Measurements from ENCODE around the gene SLC4A9.
A peak's percentile ranks its signal among the peaks of the same experiment; 100 is the strongest.

SLC4A9 gene

DNA sequence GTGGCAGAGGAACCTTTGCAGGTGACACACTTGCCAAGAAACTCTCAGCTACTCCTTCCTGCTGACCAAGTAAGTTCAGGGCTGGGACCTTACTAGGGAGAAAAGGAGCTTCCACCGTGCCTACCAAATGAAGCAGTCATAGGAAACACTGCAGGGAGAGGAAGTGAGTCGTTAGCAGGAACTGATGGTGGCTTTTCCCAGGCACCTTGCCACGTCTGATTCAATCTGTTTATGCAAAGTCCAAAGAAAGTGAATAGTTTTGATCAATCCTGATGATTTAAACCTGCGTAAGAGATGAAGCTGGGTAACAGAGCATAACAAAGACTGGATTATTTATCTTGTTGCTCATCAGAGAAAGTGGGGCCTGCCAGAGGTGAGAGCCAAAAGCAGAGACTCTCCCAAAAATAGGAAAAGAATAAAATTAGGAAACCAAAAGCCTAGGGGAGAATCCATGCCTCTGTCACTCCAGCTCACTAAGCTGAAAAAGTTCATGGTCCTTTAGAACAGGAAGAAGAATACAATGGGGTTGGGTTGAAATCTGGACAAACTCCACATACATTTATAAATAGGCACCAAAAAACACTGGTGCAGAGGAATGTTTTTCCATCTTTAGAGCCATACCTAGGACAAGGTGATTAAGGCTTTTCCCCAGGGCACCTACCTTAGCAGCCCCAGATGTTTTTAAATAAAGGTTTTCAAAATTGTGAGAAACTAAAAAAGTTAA is 47.8 kb upstream of the SLC4A9 start:
- H3K9ac ChIP-seq (ENCODE audit: low read length) = peak overlapping the region; percentile 78
- no peak overlapping the region for H3K23ac ChIP-seq (ENCODE audit: low read length in 2 of 2)
- H3K36me3 ChIP-seq (ENCODE audit: control insufficient read depth in 1 of 2, insufficient read depth in 2 of 2, low read depth in 1 of 2, low read length in 2 of 2) = no peaks in the 10 kb centered on the region
- no peak overlapping the region for H2BK5ac ChIP-seq (ENCODE audit: low read depth, low read length, poor library complexity, severe bottlenecking)
- peak overlapping the region in 1 of 2 experiments; percentile 16 for H3K4me3 ChIP-seq (ENCODE audit: insufficient read depth in 1 of 2, low read depth in 1 of 2, low read length in 2 of 2)
- H4K8ac ChIP-seq (ENCODE audit: low read length) = peak overlapping the region; percentile 66
- H2AK5ac ChIP-seq (ENCODE audit: low read length, severe bottlenecking) = no peak overlapping the region
- peak overlapping the region in 1 of 2 experiments; percentile 52 for H3K18ac ChIP-seq (ENCODE audit: low read depth in 1 of 2, low read length in 2 of 2)
- H3K14ac ChIP-seq (ENCODE audit: low read length in 2 of 2) = no peak overlapping the region
- peaks cover 11% of the 10 kb centered on the region for H3K4me1 ChIP-seq (ENCODE audit: control insufficient read depth, insufficient read depth, low read depth, low read length)
- no peak overlapping the region for H2BK120ac ChIP-seq (ENCODE audit: low read depth, low read length)
- H3K4ac ChIP-seq (ENCODE audit: low read depth in 1 of 2, low read length in 2 of 2) = no peak overlapping the region
- H3K4me2 ChIP-seq (ENCODE audit: low read length, poor library complexity, severe bottlenecking) = no peak overlapping the region
- 5% methylated on average over 4 of the region's 4 CpGs for WGBS
- peak overlapping the region; percentile 38 for H3K27ac ChIP-seq (ENCODE audit: low read length, poor library complexity, severe bottlenecking)
- no peak overlapping the region for H2BK15ac ChIP-seq (ENCODE audit: low read depth, poor library complexity, severe bottlenecking)
- no peaks in the 10 kb centered on the region for H3K27me3 ChIP-seq (ENCODE audit: control insufficient read depth in 1 of 2, insufficient read depth in 1 of 2, low read length in 2 of 2)
- H2AFZ ChIP-seq (ENCODE audit: low read depth, low read length) = peak overlapping the region; percentile 10
- peak; percentile 86 for DNase-seq
- no peaks in the 10 kb centered on the region for H3K9me3 ChIP-seq (ENCODE audit: control insufficient read depth, low read length)
- H2BK12ac ChIP-seq (ENCODE audit: low read length in 2 of 2) = peak overlapping the region; percentile 7 to 61
- H3K79me1 ChIP-seq (replicated peaks; ENCODE audit: low read length, poor library complexity, severe bottlenecking) = no peaks in the 10 kb centered on the region
- H4K91ac ChIP-seq (ENCODE audit: low read length) = no peak overlapping the region

DNA sequence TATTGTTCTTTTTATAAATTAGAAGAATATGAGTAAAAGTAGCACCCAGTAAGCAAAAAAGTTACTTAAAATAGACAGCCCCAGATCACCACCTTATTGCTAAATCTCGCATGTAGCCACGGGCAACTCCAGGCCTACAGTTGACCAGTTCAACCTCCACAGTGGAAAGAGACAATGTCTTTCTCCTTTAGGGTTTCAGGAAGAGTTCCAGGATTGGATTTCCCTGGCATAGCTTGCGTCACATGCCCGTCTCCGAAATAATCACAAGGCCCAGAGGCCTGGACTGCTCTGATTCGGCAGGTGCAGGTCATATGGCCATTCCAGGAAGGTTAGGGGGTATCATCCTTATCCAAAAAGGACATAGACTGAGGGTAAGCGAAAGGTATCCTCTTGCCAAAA is 47.2 kb upstream of the SLC4A9 start:
- no peaks in the 10 kb centered on the region for H3K79me1 ChIP-seq (replicated peaks; ENCODE audit: low read length, poor library complexity, severe bottlenecking)
- H3K18ac ChIP-seq (ENCODE audit: low read depth in 1 of 2, low read length in 2 of 2) = no peak overlapping the region
- no peak overlapping the region for H2BK15ac ChIP-seq (ENCODE audit: low read depth, poor library complexity, severe bottlenecking)
- H2AFZ ChIP-seq (ENCODE audit: low read depth, low read length) = no peak overlapping the region
- H3K4me3 ChIP-seq (ENCODE audit: insufficient read depth in 1 of 2, low read depth in 1 of 2, low read length in 2 of 2) = no peak overlapping the region
- H3K27ac ChIP-seq (ENCODE audit: low read length, poor library complexity, severe bottlenecking) = peak overlapping the region; percentile 3
- peak overlapping the region; percentile 46 for H4K8ac ChIP-seq (ENCODE audit: low read length)
- H3K9ac ChIP-seq (ENCODE audit: low read length) = peak overlapping the region; percentile 78
- no peak overlapping the region for H2BK12ac ChIP-seq (ENCODE audit: low read length in 2 of 2)
- H3K27me3 ChIP-seq (ENCODE audit: control insufficient read depth in 1 of 2, insufficient read depth in 1 of 2, low read length in 2 of 2) = no peaks in the 10 kb centered on the region
- peaks cover 11% of the 10 kb centered on the region for H3K4me1 ChIP-seq (ENCODE audit: control insufficient read depth, insufficient read depth, low read depth, low read length)
- no peaks in the 10 kb centered on the region for H3K9me3 ChIP-seq (ENCODE audit: control insufficient read depth, low read length)
- no peak overlapping the region for H3K4me2 ChIP-seq (ENCODE audit: low read length, poor library complexity, severe bottlenecking)
- H3K36me3 ChIP-seq (ENCODE audit: control insufficient read depth in 1 of 2, insufficient read depth in 2 of 2, low read depth in 1 of 2, low read length in 2 of 2) = no peaks in the 10 kb centered on the region
- H4K91ac ChIP-seq (ENCODE audit: low read length) = no peak overlapping the region
- H3K4ac ChIP-seq (ENCODE audit: low read depth in 1 of 2, low read length in 2 of 2) = no peak overlapping the region
- H2BK5ac ChIP-seq (ENCODE audit: low read depth, low read length, poor library complexity, severe bottlenecking) = no peak overlapping the region
- DNase-seq = no peak
- no peak overlapping the region for H2BK120ac ChIP-seq (ENCODE audit: low read depth, low read length)
- H3K23ac ChIP-seq (ENCODE audit: low read length in 2 of 2) = no peak overlapping the region
- H3K14ac ChIP-seq (ENCODE audit: low read length in 2 of 2) = peak overlapping the region in 1 of 2 experiments; percentile 81
- peak overlapping the region; percentile 18 for H2AK5ac ChIP-seq (ENCODE audit: low read length, severe bottlenecking)
- whole genome bisulfite sequencing = 96% methylated on average over 6 of the region's 7 CpGs

DNA sequence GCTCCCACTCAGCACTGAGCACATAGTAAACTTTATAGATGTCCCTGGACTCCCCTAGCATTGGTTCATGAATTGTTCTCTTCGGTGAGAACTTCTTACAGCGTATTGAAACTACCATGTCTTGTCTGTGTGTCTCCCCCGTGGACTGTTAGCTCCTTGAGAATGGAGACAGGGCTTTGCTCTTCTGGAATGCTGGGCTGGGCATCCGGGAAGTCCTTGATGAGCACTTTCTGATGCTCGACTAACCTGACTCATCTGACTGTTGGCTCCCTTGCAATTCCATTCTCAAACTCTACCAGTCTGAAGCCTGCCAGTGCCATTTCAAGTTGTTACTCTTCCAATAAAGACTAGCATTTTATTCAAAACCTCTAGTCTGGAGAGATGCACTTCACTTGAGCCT is 42.1 kb upstream of the SLC4A9 start:
- no peak overlapping the region for H3K14ac ChIP-seq (ENCODE audit: low read length in 2 of 2)
- 59% methylated on average over 5 of the region's 5 CpGs for WGBS

DNA sequence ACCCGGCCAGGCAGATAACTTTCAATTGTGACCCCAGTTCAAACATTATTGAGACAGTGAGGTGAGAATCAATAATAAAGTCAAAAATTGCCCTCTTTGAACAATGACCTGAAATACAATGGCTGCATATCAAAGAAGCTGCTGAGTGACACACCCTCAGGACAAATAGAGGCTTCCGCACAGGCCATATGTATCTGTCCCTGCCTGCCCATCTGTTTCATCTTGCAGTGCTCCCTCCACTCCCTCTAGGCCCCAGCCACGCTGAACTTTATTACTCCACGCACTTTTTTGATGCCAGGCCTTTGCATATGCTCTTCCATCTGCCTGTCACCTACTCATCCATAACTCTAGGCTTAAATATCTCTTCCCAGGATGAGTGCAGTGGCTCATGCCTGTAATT is 41.2 kb upstream of the SLC4A9 start:
- H3K27me3 ChIP-seq (ENCODE audit: control insufficient read depth in 1 of 2, insufficient read depth in 1 of 2, low read length in 2 of 2) = no peaks in the 10 kb centered on the region
- H3K14ac ChIP-seq (ENCODE audit: low read length in 2 of 2) = no peak overlapping the region
- H3K4me3 ChIP-seq (ENCODE audit: insufficient read depth in 1 of 2, low read depth in 1 of 2, low read length in 2 of 2) = no peak overlapping the region
- no peak overlapping the region for H2BK120ac ChIP-seq (ENCODE audit: low read depth, low read length)
- no peak overlapping the region for H3K23ac ChIP-seq (ENCODE audit: low read length in 2 of 2)
- no peak overlapping the region for H2BK5ac ChIP-seq (ENCODE audit: low read depth, low read length, poor library complexity, severe bottlenecking)
- H4K91ac ChIP-seq (ENCODE audit: low read length) = no peak overlapping the region
- H3K9ac ChIP-seq (ENCODE audit: low read length) = no peak overlapping the region
- H3K79me1 ChIP-seq (replicated peaks; ENCODE audit: low read length, poor library complexity, severe bottlenecking) = no peaks in the 10 kb centered on the region
- no peak overlapping the region for H2AFZ ChIP-seq (ENCODE audit: low read depth, low read length)
- 98% methylated on average over 4 of the region's 4 CpGs for WGBS
- no peaks in the 10 kb centered on the region for H3K9me3 ChIP-seq (ENCODE audit: control insufficient read depth, low read length)
- peak overlapping the region in 1 of 2 experiments; percentile 52 for H3K4ac ChIP-seq (ENCODE audit: low read depth in 1 of 2, low read length in 2 of 2)
- no peak for DNase-seq
- peak overlapping the region; percentile 76 for H2AK5ac ChIP-seq (ENCODE audit: low read length, severe bottlenecking)
- H2BK15ac ChIP-seq (ENCODE audit: low read depth, poor library complexity, severe bottlenecking) = no peak overlapping the region
- H3K4me2 ChIP-seq (ENCODE audit: low read length, poor library complexity, severe bottlenecking) = no peak overlapping the region
- no peaks in the 10 kb centered on the region for H3K36me3 ChIP-seq (ENCODE audit: control insufficient read depth in 1 of 2, insufficient read depth in 2 of 2, low read depth in 1 of 2, low read length in 2 of 2)
- H3K27ac ChIP-seq (ENCODE audit: low read length, poor library complexity, severe bottlenecking) = no peak overlapping the region
- H3K18ac ChIP-seq (ENCODE audit: low read depth in 1 of 2, low read length in 2 of 2) = no peak overlapping the region
- no peak overlapping the region for H4K8ac ChIP-seq (ENCODE audit: low read length)
- H2BK12ac ChIP-seq (ENCODE audit: low read length in 2 of 2) = no peak overlapping the region
- peaks cover 16% of the 10 kb centered on the region for H3K4me1 ChIP-seq (ENCODE audit: control insufficient read depth, insufficient read depth, low read depth, low read length)

More for the DNA sequence above, 42.1 kb upstream of the SLC4A9 start:
- Histone ChIP-seq H3K23ac (ENCODE audit: low read length in 2 of 2) (no peak overlapping the region), H3K79me1 (replicated peaks; ENCODE audit: low read length, poor library complexity, severe bottlenecking) (no peaks in the 10 kb centered on the region), H2BK12ac (ENCODE audit: low read length in 2 of 2) (no peak overlapping the region), H3K36me3 (ENCODE audit: control insufficient read depth in 1 of 2, insufficient read depth in 2 of 2, low read depth in 1 of 2, low read length in 2 of 2) (no peaks in the 10 kb centered on the region), H3K4me2 (ENCODE audit: low read length, poor library complexity, severe bottlenecking) (no peak overlapping the region), H2BK15ac (ENCODE audit: low read depth, poor library complexity, severe bottlenecking) (no peak overlapping the region), H3K18ac (ENCODE audit: low read depth in 1 of 2, low read length in 2 of 2) (no peak overlapping the region), H3K27me3 (ENCODE audit: control insufficient read depth in 1 of 2, insufficient read depth in 1 of 2, low read length in 2 of 2) (no peaks in the 10 kb centered on the region), H2AFZ (ENCODE audit: low read depth, low read length) (no peak overlapping the region), H4K91ac (ENCODE audit: low read length) (no peak overlapping the region), H3K9me3 (ENCODE audit: control insufficient read depth, low read length) (no peaks in the 10 kb centered on the region), H3K27ac (ENCODE audit: low read length, poor library complexity, severe bottlenecking) (no peak overlapping the region), H3K4me1 (ENCODE audit: control insufficient read depth, insufficient read depth, low read depth, low read length) (peaks cover 11% of the 10 kb centered on the region), H2AK5ac (ENCODE audit: low read length, severe bottlenecking) (no peak overlapping the region), H3K4ac (ENCODE audit: low read depth in 1 of 2, low read length in 2 of 2) (no peak overlapping the region), H2BK5ac (ENCODE audit: low read depth, low read length, poor library complexity, severe bottlenecking) (no peak overlapping the region), H2BK120ac (ENCODE audit: low read depth, low read length) (no peak overlapping the region), H3K4me3 (ENCODE audit: insufficient read depth in 1 of 2, low read depth in 1 of 2, low read length in 2 of 2) (no peak overlapping the region), H4K8ac (ENCODE audit: low read length) (no peak overlapping the region), H3K9ac (ENCODE audit: low read length) (no peak overlapping the region)
- peak; percentile 40 for DNase-seq

Measured in mesenchymal stem cell (in vitro differentiated cells and primary cell).